ENCODE results near the gene LIPK. TPM values are rescaled to one million over a fixed set of nuclear protein-coding genes. Genes with fewer than 3 reads are reported as not detected.

LIPK gene
- total and polyA plus RNA-seq, 4 donors: not detected

DNA sequence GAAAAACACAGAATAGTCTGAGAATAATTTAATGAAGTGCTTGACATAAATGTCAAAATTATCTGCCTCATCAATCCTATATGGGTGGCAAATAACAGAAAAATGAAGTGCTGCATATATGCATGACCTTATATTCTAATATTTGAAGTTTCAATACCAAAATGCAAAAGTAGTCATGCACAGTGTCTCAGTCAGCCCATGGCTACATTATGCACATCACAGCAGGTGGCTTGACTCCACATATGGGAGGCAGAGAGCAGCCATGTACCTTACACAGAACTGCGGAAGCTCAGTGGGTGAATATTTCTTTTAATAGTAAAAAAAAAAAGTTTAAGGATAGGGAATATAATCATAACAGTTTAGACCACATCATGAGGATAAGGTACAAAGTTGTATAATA is 36.4 kb downstream of the LIPK start:
- WGBS, 2 donors: 90 to 94% methylated on average over 1 of the region's 1 CpG
- H3K36me3 ChIP-seq (ENCODE audit: control insufficient read depth in 4 of 4, insufficient read depth in 4 of 4, low read length in 4 of 4): no peaks in the 10 kb centered on the region
- no peak for ATAC-seq (ENCODE audit: insufficient read depth, low FRiP score)

GRCh38 chr10:88744002-88744401 is 38.0 kb downstream of the LIPK start:
- DNase-seq (no peak), ATAC-seq (ENCODE audit: insufficient read depth, low FRiP score) (no peak)
- no peak overlapping the region for H3K27ac ChIP-seq (ENCODE audit: low read depth in 1 of 2, low read length in 1 of 2)
- H3K4me1 ChIP-seq (ENCODE audit: control insufficient read depth in 5 of 5, insufficient read depth in 5 of 5, low read length in 5 of 5): no peaks in the 10 kb centered on the region
- H3K4me3 ChIP-seq: no peak overlapping the region
- TF ChIP-seq, protein P1, sequence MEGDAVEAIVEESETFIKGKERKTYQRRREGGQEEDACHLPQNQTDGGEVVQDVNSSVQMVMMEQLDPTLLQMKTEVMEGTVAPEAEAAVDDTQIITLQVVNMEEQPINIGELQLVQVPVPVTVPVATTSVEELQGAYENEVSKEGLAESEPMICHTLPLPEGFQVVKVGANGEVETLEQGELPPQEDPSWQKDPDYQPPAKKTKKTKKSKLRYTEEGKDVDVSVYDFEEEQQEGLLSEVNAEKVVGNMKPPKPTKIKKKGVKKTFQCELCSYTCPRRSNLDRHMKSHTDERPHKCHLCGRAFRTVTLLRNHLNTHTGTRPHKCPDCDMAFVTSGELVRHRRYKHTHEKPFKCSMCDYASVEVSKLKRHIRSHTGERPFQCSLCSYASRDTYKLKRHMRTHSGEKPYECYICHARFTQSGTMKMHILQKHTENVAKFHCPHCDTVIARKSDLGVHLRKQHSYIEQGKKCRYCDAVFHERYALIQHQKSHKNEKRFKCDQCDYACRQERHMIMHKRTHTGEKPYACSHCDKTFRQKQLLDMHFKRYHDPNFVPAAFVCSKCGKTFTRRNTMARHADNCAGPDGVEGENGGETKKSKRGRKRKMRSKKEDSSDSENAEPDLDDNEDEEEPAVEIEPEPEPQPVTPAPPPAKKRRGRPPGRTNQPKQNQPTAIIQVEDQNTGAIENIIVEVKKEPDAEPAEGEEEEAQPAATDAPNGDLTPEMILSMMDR (IDR thresholded peaks at IDR 0.05; ENCODE audit: control extremely low read depth, extremely low read depth): no peak
- H3K9me3 ChIP-seq (ENCODE audit: control insufficient read depth in 4 of 4, insufficient read depth in 3 of 4, low read length in 3 of 4): peaks cover 0 to 5% (median 0%) of the 10 kb centered on the region in 4 donors
- H3K36me3 ChIP-seq (ENCODE audit: control insufficient read depth in 4 of 4, insufficient read depth in 4 of 4, low read length in 4 of 4): no peaks in the 10 kb centered on the region
- WGBS, 2 donors: 65 to 92% methylated on average over 5 of the region's 5 CpGs
- H3K27me3 ChIP-seq (ENCODE audit: control insufficient read depth in 3 of 3, insufficient read depth in 3 of 3, low read length in 2 of 3): no peaks in the 10 kb centered on the region
- no peak overlapping the region for H3K9ac ChIP-seq (ENCODE audit: insufficient read depth in 1 of 2, low read length in 2 of 2)

More for the DNA sequence above, 36.4 kb downstream of the LIPK start:
- Histone ChIP-seq H3K4me1 (ENCODE audit: control insufficient read depth in 5 of 5, insufficient read depth in 5 of 5, low read length in 5 of 5) (no peaks in the 10 kb centered on the region), H3K27me3 (ENCODE audit: control insufficient read depth in 3 of 3, insufficient read depth in 3 of 3, low read length in 2 of 3) (no peaks in the 10 kb centered on the region), H3K27ac (ENCODE audit: low read depth in 1 of 2, low read length in 1 of 2) (no peak overlapping the region), H3K4me3 (no peak overlapping the region), H3K9me3 (ENCODE audit: control insufficient read depth in 4 of 4, insufficient read depth in 3 of 4, low read length in 3 of 4) (peaks cover 0 to 5% (median 0%) of the 10 kb centered on the region in 4 donors), H3K9ac (ENCODE audit: insufficient read depth in 1 of 2, low read length in 2 of 2) (no peak overlapping the region)
- DNase-seq: no peak
- TF ChIP-seq, protein P1 (IDR thresholded peaks at IDR 0.05; ENCODE audit: control extremely low read depth, extremely low read depth): no peak

DNA sequence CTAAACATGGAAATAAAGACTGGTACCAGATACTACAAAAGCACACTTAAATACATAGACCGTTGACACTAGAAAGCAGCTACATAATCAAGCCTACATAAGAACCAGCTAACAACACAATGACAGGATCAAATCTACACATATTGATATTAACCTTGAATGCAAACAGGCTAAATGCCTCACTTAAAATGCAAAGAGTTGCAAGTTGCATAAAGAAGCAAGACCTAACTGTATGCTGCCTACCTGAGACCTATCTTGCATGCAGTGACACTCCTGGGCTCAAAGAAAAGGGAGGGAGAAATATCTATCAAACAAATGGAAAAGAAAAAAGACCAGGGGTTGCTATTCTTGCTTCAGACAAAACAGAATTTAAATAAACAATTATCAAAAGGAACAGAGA is 39.6 kb downstream of the LIPK start:
- H3K4me3 ChIP-seq: no peak overlapping the region
- 96 to 97% methylated on average over 1 of the region's 1 CpG for WGBS, 2 donors
- no peaks in the 10 kb centered on the region for H3K4me1 ChIP-seq (ENCODE audit: control insufficient read depth in 5 of 5, insufficient read depth in 5 of 5, low read length in 5 of 5)
- no peaks in the 10 kb centered on the region for H3K36me3 ChIP-seq (ENCODE audit: control insufficient read depth in 4 of 4, insufficient read depth in 4 of 4, low read length in 4 of 4)
- TF ChIP-seq, protein P1 (IDR thresholded peaks at IDR 0.05; ENCODE audit: control extremely low read depth, extremely low read depth): no peak
- H3K27me3 ChIP-seq (ENCODE audit: control insufficient read depth in 3 of 3, insufficient read depth in 3 of 3, low read length in 2 of 3): no peaks in the 10 kb centered on the region
- H3K9ac ChIP-seq (ENCODE audit: insufficient read depth in 1 of 2, low read length in 2 of 2): no peak overlapping the region
- peaks cover 0 to 5% (median 0%) of the 10 kb centered on the region in 4 donors for H3K9me3 ChIP-seq (ENCODE audit: control insufficient read depth in 4 of 4, insufficient read depth in 3 of 4, low read length in 3 of 4)
- ATAC-seq (ENCODE audit: insufficient read depth, low FRiP score): no peak
- DNase-seq: no peak
- H3K27ac ChIP-seq (ENCODE audit: low read depth in 1 of 2, low read length in 1 of 2): no peak overlapping the region

DNA sequence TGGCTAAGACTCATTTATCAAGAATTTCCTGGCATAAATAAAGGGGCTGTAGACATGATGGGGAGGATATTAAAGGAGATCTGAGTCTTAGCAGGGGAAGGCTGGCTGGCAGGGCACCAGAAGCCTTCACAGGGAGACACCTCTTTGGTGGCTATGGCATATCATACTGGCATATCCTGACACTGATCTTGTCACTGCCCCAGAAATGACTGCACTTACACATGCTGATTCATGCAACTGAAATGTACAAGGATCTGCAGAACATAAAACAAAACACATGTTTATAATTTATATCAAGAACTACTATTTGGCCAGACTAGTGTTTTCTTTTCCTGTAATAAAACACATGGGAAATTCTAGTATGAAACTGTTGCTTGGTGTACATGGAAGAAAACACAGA is 48.2 kb downstream of the LIPK start:
- Histone ChIP-seq H3K4me1 (ENCODE audit: control insufficient read depth in 5 of 5, insufficient read depth in 5 of 5, low read length in 5 of 5) (no peaks in the 10 kb centered on the region), H3K27ac (ENCODE audit: low read depth in 1 of 2, low read length in 1 of 2) (no peak overlapping the region), H3K9me3 (ENCODE audit: control insufficient read depth in 4 of 4, insufficient read depth in 3 of 4, low read length in 3 of 4) (no peaks in the 10 kb centered on the region), H3K9ac (ENCODE audit: insufficient read depth in 1 of 2, low read length in 2 of 2) (no peak overlapping the region), H3K27me3 (ENCODE audit: control insufficient read depth in 3 of 3, insufficient read depth in 3 of 3, low read length in 2 of 3) (no peaks in the 10 kb centered on the region), H3K4me3 (no peak overlapping the region), H3K36me3 (ENCODE audit: control insufficient read depth in 4 of 4, insufficient read depth in 4 of 4, low read length in 4 of 4) (no peaks in the 10 kb centered on the region)
- TF ChIP-seq, protein P1 (IDR thresholded peaks at IDR 0.05; ENCODE audit: control extremely low read depth, extremely low read depth): no peak
- DNase-seq (no peak), ATAC-seq (ENCODE audit: insufficient read depth, low FRiP score) (no peak)

Measured in lung (tissue), 12 donors.